A204.1 (cell line): Measurements from ENCODE around the gene UCMA.
"Not testable (repeated sequence)": the region's sequence is repeated elsewhere in the genome, so short reads cannot be mapped to it uniquely, and the experiment has no call there.

ENCODE experiments used
- FAIRE-seq: peaks from 2 replicates; lab custom pipeline; 2012; peaks lifted over from hg19 to GRCh38; lab: Jason Lieb, UNC

The UCMA gene, protein sequence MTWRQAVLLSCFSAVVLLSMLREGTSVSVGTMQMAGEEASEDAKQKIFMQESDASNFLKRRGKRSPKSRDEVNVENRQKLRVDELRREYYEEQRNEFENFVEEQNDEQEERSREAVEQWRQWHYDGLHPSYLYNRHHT

DNA sequence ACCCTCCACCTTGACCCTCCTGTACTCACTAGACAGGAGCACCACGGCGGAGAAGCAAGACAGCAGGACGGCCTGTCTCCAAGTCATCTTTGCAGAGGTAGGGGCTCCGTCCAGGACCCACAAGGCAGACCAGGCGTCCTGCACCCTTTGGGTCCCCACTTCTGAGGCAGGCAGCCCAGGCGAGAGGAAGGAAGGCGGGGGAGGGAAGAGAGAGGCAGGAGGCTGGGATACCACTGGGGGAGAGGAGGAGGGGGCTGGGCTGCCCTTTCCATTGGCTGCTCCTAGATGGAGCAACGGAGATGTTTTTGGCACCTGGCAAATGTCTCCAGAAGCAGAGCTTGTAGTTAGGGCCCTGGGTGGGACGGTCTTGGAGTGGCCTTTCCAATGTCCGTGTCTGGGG lies at the start of gene UCMA:
Gene UCMA, minus strand, starts transcription at position 203 of the 400 bp plus-strand sequence. Its CDS starts 116 bp downstream, at position 87.
- no peak for FAIRE-seq

DNA sequence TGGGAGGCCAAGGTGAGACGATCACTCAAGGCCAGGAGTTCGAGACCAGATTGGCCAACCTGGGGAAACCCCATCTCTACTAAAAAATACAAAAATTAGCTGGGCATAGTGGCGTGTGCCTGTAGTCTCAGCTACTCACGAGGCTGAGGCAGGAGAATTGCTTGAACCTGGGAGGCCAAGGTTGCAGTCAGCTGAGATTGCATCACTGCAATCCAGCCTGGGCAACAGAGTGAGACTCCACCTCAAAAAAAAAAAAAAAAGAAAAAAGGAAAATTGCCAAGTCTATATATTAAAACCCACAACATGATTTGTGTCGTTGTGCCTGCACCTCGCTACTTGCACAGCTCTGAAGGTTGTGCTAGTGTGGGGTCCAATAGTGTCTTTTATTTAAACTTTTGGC lies 48.2 kb upstream of the UCMA start:
- FAIRE-seq: not testable (repeated sequence)

DNA sequence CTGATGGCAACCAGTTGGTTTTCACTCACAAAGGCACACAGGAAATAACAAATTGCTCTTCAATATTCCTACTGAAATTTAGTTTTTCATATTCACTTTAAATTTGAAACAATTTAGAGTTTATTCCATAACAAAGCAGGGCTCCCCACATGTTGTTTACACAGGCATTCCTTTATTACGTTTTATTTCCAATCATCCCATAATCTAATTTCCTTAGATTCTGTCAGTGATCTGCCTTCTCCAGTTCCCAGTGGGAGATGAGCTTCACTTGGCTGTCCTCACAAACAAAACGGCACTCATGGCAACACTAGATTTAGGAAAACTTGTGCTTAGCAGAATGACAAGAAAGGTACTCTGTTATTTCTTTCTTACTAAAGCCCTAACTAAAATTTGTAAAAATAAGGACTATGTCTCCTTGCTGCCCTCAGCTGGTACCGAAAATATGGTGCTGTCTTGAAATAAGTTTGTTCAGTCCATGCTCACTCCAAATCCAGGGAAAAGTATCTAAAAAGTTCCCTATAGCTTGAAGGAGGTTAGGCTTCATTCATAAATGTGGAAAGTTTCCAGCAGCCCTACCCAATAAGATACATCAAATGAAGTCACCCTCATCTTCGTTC lies 42.7 kb upstream of the UCMA start:
- no peak for FAIRE-seq

GRCh38 chr10:13276146-13276545 lies 42.0 kb upstream of the UCMA start:
- not testable (repeated sequence) for FAIRE-seq

- FAIRE-seq: no peak
Measured at GRCh38 chr10:13272164-13272571, 38.0 kb upstream of the UCMA start.

- FAIRE-seq: no peak
Measured at GRCh38 chr10:13271552-13272163, 37.5 kb upstream of the UCMA start.

- FAIRE-seq: no peak
Measured at GRCh38 chr10:13270877-13271551, 36.8 kb upstream of the UCMA start.

- no peak for FAIRE-seq
Measured at GRCh38 chr10:13268841-13269240, 34.7 kb upstream of the UCMA start.

DNA sequence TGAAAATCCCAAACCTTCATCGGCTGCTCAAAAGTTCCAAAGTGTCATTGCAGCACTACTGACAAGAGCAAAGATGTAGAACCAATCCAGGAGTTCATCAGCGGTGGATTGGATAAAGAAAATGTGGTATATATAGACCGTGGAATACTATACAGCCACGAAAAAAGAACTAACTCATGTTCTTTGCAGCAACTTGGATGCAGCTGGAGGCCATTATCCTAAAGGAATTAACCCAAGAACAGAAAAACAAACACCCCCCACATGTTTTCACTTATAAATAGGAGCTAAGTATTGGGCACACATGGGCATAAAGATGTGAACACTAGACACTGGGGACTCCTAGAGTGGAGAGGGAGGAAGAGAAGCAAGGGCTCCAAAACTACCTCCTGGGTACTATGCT lies 34.1 kb upstream of the UCMA start:
- FAIRE-seq: no peak

GRCh38 chr10:13263591-13263990 lies 29.4 kb upstream of the UCMA start:
- no peak for FAIRE-seq

DNA sequence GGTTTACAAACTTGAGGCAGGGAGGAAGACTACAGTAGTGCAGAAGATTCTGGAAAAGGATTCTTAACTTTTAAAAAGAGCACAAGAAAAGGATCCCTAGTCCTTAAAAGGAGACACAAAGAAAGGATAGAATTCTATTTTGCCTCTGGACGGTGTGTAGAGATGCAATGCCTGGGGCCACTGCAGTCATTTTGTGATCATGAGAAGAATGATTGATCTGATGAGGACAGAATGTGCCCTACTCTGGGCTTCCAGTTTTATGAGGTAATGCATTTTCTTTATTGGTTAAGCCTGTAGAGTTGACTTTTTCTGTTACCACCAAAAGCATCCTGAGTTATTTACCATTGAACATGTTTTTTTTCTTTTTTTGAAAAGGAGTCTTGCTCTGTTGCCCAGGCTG lies 28.3 kb upstream of the UCMA start:
- no peak for FAIRE-seq

GRCh38 chr10:13257621-13258140 lies 23.5 kb upstream of the UCMA start:
- FAIRE-seq: no peak

DNA sequence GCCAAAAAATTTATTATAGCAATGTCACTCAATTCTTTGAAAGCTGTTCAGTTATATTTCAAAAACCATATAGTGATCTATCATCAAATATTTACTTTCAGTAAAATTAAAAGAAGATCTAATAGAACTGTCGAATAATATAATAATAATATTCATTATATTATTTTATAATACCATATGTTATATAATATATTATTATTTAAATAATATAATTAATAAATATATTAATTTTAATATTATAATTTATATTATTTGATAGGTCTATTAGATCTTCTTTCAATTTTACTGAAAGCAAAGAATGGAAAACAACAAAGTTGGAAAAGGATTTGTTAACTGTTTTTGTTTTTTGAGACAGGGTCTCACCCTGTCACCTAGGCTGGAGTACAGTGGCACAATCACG lies 22.5 kb upstream of the UCMA start:
- peak; percentile 73 for FAIRE-seq

DNA sequence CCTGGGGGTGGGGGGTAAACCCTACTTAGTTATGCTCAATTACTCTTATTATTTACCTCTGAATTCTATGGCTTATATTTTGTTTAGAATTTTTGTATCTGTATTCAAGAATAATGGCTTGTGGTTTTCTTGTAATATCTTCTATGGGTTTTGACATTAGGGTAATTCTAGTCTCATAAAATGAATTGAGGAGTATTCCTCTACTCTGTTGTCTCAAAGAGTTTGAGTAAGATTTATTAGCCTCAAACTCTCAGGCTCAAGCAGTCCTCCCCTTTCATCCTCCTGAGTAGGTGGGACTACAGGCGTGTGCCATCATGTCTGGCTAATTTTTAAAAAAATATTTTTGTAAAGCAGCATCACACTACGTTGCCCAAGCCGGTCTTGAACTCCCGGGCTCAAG lies 19.6 kb upstream of the UCMA start:
- FAIRE-seq: no peak

DNA sequence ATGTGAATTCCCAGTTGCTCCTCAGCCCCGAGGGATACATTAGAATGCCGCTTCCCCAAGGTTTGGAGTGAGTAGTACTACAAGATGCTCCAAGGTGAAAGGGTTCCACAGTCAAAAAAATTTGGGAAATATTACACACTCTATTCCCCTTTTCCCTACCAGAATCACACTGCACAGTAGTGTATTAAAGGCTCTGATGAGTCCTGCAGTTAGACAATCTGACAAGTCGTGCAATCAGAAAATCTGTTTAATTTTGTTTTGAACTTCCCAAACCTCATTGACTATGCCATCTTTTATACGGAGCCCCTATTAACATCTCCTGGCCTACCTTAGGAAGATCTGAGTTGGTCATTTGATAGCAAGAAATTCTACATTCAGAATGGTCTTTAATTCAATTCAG lies 13.6 kb upstream of the UCMA start:
- FAIRE-seq: no peak

- no peak for FAIRE-seq
Measured at GRCh38 chr10:13247246-13247645, 13.1 kb upstream of the UCMA start.

DNA sequence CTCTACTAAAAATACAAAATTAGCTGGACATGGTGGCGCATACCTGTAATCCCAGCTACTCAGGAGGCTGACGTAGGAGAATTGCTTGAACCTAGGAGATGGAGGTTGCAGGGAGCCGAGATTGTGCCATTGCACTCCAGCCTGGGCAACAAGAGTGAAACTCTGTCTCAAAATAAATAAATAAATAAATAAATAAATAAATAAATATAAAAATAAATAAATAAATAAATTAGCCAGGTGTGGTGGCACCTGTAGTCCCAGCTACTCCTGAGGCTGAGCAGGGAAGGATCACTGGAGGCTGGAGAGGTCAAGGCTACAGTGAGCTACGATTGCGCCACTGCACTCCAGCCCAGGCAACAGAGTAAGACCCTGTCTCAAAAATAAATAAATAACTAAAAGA lies 8.1 kb upstream of the UCMA start:
- FAIRE-seq: not testable (repeated sequence)

DNA sequence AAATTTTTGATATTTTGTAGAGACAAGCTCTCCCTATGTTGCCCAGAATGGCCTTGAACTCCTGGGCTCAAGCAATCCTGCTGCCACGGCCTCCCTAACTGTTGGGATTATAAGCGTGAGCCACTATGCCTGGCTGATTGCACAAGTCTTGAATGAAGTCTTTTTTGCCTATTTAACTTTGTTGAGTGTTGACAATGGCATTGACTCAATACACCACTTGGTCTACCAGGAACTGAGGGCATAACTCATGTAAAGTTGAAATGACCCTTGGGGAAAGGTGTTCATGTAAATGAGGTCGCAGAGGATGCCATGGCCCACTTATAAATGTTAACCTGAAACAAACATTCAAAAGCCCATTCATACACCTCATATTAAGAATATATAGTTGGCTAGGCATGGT lies 7.4 kb upstream of the UCMA start:
- no peak for FAIRE-seq

- no peak for FAIRE-seq
Measured at GRCh38 chr10:13239923-13240322, 5.7 kb upstream of the UCMA start.

DNA sequence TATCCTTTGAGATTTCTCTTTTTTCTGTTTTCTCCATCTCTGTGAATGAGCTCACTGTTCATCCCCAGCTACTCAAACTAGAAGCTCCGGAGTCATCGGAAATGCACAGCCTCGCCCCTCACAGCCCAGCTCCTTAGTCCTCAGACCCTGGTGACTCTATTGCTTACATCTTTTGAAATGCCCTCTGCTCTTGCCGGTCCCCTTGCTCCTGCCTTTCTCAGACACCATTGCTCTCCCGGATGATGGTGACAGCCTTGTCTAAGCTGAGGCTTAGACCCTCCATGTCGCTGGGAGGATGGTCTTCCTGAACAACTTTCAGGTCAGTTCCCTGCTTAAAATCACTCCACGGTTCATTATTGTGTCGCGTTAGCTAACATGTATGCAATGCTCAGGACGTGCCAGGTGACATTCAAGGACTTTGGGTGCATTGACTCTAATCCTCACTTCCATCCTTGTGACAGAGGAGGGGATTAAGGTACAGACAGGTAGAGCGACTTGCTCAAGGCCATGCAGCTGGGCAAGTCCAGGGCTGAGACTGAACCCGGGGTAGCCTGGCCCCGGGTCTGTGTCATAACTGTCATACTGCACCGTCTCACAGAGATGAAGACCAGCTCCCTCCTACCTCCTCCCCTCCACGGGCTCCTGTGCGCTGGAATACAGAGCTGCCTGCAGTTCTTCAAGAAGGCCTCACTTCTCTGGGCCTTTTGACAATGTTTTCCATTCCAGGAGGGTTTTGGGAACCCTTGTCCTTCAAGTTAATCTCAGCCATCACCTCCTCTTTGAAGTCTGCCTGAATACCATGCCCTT lies 4.3 kb upstream of the UCMA start:
- FAIRE-seq: no peak

GRCh38 chr10:13236638-13237037 lies 2.5 kb upstream of the UCMA start:
- FAIRE-seq: no peak

GRCh38 chr10:13234736-13235135 lies 562 bp upstream of the UCMA start:
- FAIRE-seq: not testable (repeated sequence)
